ENCODE measurements around the gene ALDH3B1. TPM values are rescaled to one million over a fixed set of nuclear protein-coding genes. Genes with fewer than 3 reads are reported as not detected.

Gene ALDH3B1
- total RNA-seq, 2 experiments from 2014 or later, result not detected

GRCh38 chr11:68074584-68075352, 64.6 kb downstream of the ALDH3B1 start:
- DNase-seq (no peak), ATAC-seq (no peak)
- Mint-ChIP-seq H3K27me3 (no peaks in the 10 kb centered on the region), H3K9me3 (ENCODE audit: low read depth) (no peaks in the 10 kb centered on the region), H3K4me3 (no peak overlapping the region), H3K4me1 (no peaks in the 10 kb centered on the region), H3K36me3 (ENCODE audit: low read depth) (peaks cover 4% of the 10 kb centered on the region), H3K27ac (no peak overlapping the region)
- POLR2A ChIA-PET, result no interaction called here
- intact Hi-C loops (cut with DNase I, micrococcal nuclease), result no loop called here
- CTCF ChIA-PET, result no interaction called here

GRCh38 chr11:68076371-68077042, 66.4 kb downstream of the ALDH3B1 start:
- H3K4me3 Mint-ChIP-seq, result no peak overlapping the region
- no peaks in the 10 kb centered on the region for H3K27me3 Mint-ChIP-seq
- CTCF ChIA-PET, result no interaction called here
- peaks cover 3% of the 10 kb centered on the region for H3K36me3 Mint-ChIP-seq (ENCODE audit: low read depth)
- H3K4me1 Mint-ChIP-seq, result no peaks in the 10 kb centered on the region
- POLR2A ChIA-PET, result interaction anchor here (0.6 kb wide), 1 partner anchor 12 kb away, joined by 4 read pairs; no protein-coding TSS in a partner anchor
- H3K27ac Mint-ChIP-seq, result no peak overlapping the region
- intact Hi-C loops (cut with DNase I, micrococcal nuclease), result no loop called here
- H3K9me3 Mint-ChIP-seq (ENCODE audit: low read depth), result no peaks in the 10 kb centered on the region
- ATAC-seq (no peak), DNase-seq (peak; percentile 19)

- Mint-ChIP-seq H3K27ac (peak overlapping the region; percentile 26), H3K27me3 (no peaks in the 10 kb centered on the region), H3K9me3 (ENCODE audit: low read depth) (no peaks in the 10 kb centered on the region), H3K4me3 (no peak overlapping the region), H3K4me1 (no peaks in the 10 kb centered on the region), H3K36me3 (ENCODE audit: low read depth) (peaks cover 3% of the 10 kb centered on the region)
- ChIA-PET CTCF (interaction anchor here (0.7 to 0.8 kb wide), 2 partner anchors 14 to 464 kb away, joined by 3 to 4 read pairs; no protein-coding TSS in a partner anchor), POLR2A (interaction anchor here (0.6 kb wide), 1 partner anchor 17 kb away, joined by 5 read pairs; no protein-coding TSS in a partner anchor)
- intact Hi-C loops (cut with DNase I, micrococcal nuclease), result no loop called here
- no peak for DNase-seq
- ATAC-seq, result no peak
Observed at GRCh38 chr11:68077617-68078582, 67.8 kb downstream of the ALDH3B1 start.

Small RNAs within 50 kb of the gene (microRNA-seq; reads per million reads assigned to microRNA genes)
- gene MIR4691 (ENCODE audit: borderline replicate concordance) (not detected), gene MIR6753 (ENCODE audit: borderline replicate concordance) (not detected), gene MIR7113 (ENCODE audit: borderline replicate concordance) (2.1 reads per million)

Other genes with a start within 250 kb of the ALDH3B1 start
- 10 to 100 TPM; 16.3 to 16.7 TPM for gene UNC93B1, start 6.2 kb upstream of the ALDH3B1 start, total RNA-seq
- 100 to 1,000 TPM; 108 to 113 TPM for gene NDUFS8, start 20.4 kb downstream of the ALDH3B1 start, total RNA-seq
- 100 to 1,000 TPM; 117 to 151 TPM for gene TCIRG1, start 28.7 kb downstream of the ALDH3B1 start, total RNA-seq
- 1 to 10 TPM; 5.5 to 7.5 TPM for gene CHKA, start 111.1 kb downstream of the ALDH3B1 start, total RNA-seq
- gene KMT5B, start 203.0 kb downstream of the ALDH3B1 start, total RNA-seq, result 10 to 100 TPM; 22.9 to 23.1 TPM

All from activated CD4-positive, alpha-beta T cell treated with anti-CD3 and anti-CD28 coated beads for 36 hours (primary cell).